Endodermal cell (in vitro differentiated cells): ENCODE results near the gene MAN2B2. TPM values are rescaled to one million over a fixed set of nuclear protein-coding genes. Genes with fewer than 3 reads are reported as not detected.
A peak's percentile ranks its signal among the peaks of the same experiment; 100 is the strongest.

Experiments used
- DNase-seq: peaks from one replicate; pipeline ENCODE4 v3.0.0-alpha.2; 2017
- H3K27ac ChIP-seq: 2 replicates; pipeline ENCODE4 v1.5.1; 2013; ENCODE audit warnings: mild to moderate bottlenecking, low read depth, low read length, moderate library complexity
- H3K27me3 ChIP-seq: 2 replicates; pipeline ENCODE4 v1.6.1; 2013; ENCODE audit warnings: mild to moderate bottlenecking, low read length, moderate library complexity; ENCODE audit not compliant: insufficient read depth, control insufficient read depth, poor library complexity, severe bottlenecking
- H3K36me3 ChIP-seq: 2 replicates; pipeline ENCODE4 v1.7.0; 2013; ENCODE audit warnings: mild to moderate bottlenecking, low read length, moderate library complexity; ENCODE audit not compliant: control insufficient read depth, insufficient read depth
- H3K4me1 ChIP-seq: one replicate; pipeline ENCODE4 v1.7.0; 2013; ENCODE audit warnings: low read length; ENCODE audit not compliant: control insufficient read depth, insufficient read depth
- H3K4me3 ChIP-seq: 2 replicates; pipeline ENCODE4 v1.5.1; 2013; ENCODE audit warnings: mild to moderate bottlenecking, low read length, moderate library complexity
- H3K9ac ChIP-seq: 2 replicates; pipeline ENCODE4 v1.6.1; 2013; ENCODE audit warnings: mild to moderate bottlenecking, low read length, moderate library complexity; ENCODE audit not compliant: poor library complexity, severe bottlenecking; ENCODE audit errors: extremely low read depth
- H3K9me3 ChIP-seq: 2 replicates; pipeline ENCODE4 v1.6.1; 2013; ENCODE audit warnings: mild to moderate bottlenecking, low read length, moderate library complexity; ENCODE audit not compliant: control insufficient read depth
- H3K27ac Mint-ChIP-seq: 2 replicates; pipeline ENCODE4 v1.8.0; 2020; ENCODE audit warnings: mixed read lengths
- H3K27me3 Mint-ChIP-seq: 2 replicates; pipeline ENCODE4 v1.8.0; 2021; ENCODE audit warnings: mild to moderate bottlenecking, mixed read lengths; ENCODE audit not compliant: insufficient read depth
- H3K36me3 Mint-ChIP-seq: 2 replicates; pipeline ENCODE4 v1.8.0; 2020; ENCODE audit warnings: low read depth, mixed read lengths
- H3K4me1 Mint-ChIP-seq: 2 replicates; pipeline ENCODE4 v1.8.0; 2020; ENCODE audit warnings: mixed read lengths
- H3K4me3 Mint-ChIP-seq: 2 replicates; pipeline ENCODE4 v1.8.0; 2020; ENCODE audit warnings: mild to moderate bottlenecking, moderate library complexity, mixed read lengths
- H3K9me3 Mint-ChIP-seq: 2 replicates; pipeline ENCODE4 v1.8.0; 2020; ENCODE audit warnings: mild to moderate bottlenecking, mixed read lengths
- WGBS, 2 experiments: methylation state at CpG; one replicate each; pipeline versions ENCODE4 v1.1.5 to v1.1.7; 2013; ENCODE audit warnings: missing lambda C conversion rate in 2 of 2, mixed read lengths in 1 of 2; ENCODE audit not compliant: insufficient coverage in 1 of 2, insufficient read length in 1 of 2; 5-methylcytosine and 5-hydroxymethylcytosine counted together
- total RNA-seq, 2 donors: library from RNA; stranded (reverse); fragmentation: NEBNext Ultra II Directional in 1 of 2; extraction: Animal tissue kit (Norgen Biotek cat#: 25700) in 1 of 2; gene quantifications; 2 replicates in 1 of 2; 3 replicates in 1 of 2; pipeline ENCODE4 v1.2.1, GENCODE V29; 2021
- TF ChIP-seq, protein P1 (sequence below): fragments of 200-600 bp; sonication (generic); conservative IDR thresholded peaks from 2 replicates; pipeline ENCODE4 v1.5.0; 2021; ENCODE audit warnings: antibody characterized with exemption, mild to moderate bottlenecking

The MAN2B2 gene
- total RNA-seq, 2 donors from 2014 or later: 13.3 to 20.8 TPM

DNA sequence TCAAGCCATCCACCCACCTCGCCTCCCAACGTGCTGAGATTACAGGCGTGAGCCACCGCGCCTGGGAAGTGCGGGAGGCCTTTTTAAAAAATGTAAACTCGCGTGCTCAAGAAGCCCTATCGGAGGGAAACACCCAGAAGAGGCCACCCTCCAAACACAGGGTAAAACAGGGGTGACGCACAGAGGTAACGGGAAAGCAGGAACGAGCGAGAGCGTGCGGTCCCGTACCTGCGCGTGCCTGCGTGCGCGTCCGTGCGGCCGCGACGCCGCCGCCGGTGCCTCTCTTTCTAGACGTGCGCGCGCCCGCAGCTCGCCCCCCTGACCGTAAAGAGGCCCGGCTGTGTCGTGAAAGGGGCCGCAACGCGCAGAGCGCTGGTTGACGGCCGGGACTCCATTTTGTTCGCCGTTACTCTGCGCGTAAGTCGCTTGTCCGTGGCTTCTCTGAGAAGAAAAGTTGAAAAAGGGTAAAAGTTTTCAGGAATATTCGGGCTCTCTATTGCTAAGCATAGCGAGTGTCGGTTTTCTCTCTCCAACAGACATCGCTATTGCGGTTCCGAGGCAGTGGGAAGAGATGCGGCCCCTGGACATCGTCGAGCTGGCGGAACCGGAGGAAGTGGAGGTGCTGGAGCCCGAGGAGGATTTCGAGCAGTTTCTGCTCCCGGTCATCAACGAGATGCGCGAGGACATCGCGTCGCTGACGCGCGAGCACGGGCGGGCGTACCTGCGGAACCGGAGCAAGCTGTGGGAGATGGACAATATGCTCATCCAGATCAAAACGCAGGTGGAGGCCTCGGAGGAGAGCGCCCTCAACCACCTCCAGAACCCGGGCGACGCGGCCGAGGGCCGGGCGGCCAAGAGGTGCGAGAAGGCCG, 65.5 kb downstream of the MAN2B2 start, which contains the start of gene MRFAP1:
TSS of gene MRFAP1 (plus strand) at position 394 of the 872 bp plus-strand sequence. CDS start at position 572, 178 bp downstream.
- TF ChIP-seq, protein P1, sequence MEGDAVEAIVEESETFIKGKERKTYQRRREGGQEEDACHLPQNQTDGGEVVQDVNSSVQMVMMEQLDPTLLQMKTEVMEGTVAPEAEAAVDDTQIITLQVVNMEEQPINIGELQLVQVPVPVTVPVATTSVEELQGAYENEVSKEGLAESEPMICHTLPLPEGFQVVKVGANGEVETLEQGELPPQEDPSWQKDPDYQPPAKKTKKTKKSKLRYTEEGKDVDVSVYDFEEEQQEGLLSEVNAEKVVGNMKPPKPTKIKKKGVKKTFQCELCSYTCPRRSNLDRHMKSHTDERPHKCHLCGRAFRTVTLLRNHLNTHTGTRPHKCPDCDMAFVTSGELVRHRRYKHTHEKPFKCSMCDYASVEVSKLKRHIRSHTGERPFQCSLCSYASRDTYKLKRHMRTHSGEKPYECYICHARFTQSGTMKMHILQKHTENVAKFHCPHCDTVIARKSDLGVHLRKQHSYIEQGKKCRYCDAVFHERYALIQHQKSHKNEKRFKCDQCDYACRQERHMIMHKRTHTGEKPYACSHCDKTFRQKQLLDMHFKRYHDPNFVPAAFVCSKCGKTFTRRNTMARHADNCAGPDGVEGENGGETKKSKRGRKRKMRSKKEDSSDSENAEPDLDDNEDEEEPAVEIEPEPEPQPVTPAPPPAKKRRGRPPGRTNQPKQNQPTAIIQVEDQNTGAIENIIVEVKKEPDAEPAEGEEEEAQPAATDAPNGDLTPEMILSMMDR: no peak
- peak within 1 kb of the TSS; percentile 82 for H3K27ac ChIP-seq
- Mint-ChIP-seq H3K36me3 (peaks cover 17% of the 10 kb centered on the region), H3K27me3 (no peaks in the 10 kb centered on the region), H3K9me3 (no peaks in the 10 kb centered on the region), H3K4me3 (peak within 1 kb of the TSS; percentile 99), H3K4me1 (peaks cover 20% of the 10 kb centered on the region), H3K27ac (peak within 1 kb of the TSS; percentile 98)
- 0 to 1% methylated on average over 40 to 90 of the region's 90 CpGs for WGBS, 2 experiments
- H3K27me3 ChIP-seq: no peaks in the 10 kb centered on the region
- peak within 1 kb of the TSS; percentile 83 for H3K9ac ChIP-seq
- H3K4me1 ChIP-seq: peaks cover 3% of the 10 kb centered on the region
- peak within 1 kb of the TSS; percentile 95 for H3K4me3 ChIP-seq
- H3K36me3 ChIP-seq: peaks cover 21% of the 10 kb centered on the region
- DNase-seq: peak; percentile 96
- no peaks in the 10 kb centered on the region for H3K9me3 ChIP-seq

DNA sequence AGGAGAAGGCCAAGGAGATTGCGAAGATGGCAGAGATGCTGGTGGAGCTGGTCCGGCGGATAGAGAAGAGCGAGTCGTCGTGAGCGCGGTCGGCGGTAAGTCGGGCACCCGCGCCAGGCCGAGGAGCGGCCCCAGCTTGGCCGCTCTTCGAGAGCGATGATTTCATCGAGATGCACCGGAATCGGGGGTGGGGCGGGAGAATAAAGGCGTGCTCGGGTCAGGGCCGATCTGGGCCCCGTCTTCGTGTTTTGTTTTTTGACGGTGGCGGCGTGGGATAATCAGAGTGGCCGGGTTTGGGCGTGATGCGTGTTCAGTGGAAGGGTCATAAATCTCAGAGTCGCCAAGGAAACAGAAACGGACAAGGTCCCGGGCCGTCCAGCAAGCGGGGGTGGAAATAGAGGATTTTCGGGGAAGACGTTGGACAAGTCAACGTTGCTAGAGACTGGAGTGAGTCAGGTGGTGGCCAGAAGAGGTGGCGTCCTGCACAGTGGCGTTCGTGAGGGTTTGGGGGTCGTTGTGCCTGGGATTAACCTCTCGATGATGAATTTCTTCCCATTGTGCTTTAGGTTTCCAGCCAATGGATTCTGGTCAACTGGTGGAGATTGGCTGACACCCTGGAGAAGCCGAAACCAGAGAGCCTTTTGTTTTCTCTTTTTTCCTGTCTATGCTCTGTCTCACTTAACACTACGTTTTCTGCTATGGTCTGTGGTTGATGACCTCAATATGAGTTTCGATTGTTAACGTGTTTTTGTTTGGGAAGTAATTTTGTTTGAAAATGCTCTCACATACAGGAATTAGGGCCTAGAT, 66.4 kb downstream of the MAN2B2 start:
- peaks cover 20% of the 10 kb centered on the region for H3K4me1 Mint-ChIP-seq
- H3K4me3 Mint-ChIP-seq: peak overlapping the region; percentile 99
- peak; percentile 64 for DNase-seq
- Histone ChIP-seq H3K4me1 (peaks cover 3% of the 10 kb centered on the region), H3K27ac (peak overlapping the region; percentile 82), H3K27me3 (no peaks in the 10 kb centered on the region), H3K4me3 (peak overlapping the region; percentile 95), H3K36me3 (peaks cover 21% of the 10 kb centered on the region), H3K9me3 (no peaks in the 10 kb centered on the region), H3K9ac (peak overlapping the region; percentile 83)
- H3K36me3 Mint-ChIP-seq: peaks cover 17% of the 10 kb centered on the region
- H3K27ac Mint-ChIP-seq: peak overlapping the region; percentile 98
- TF ChIP-seq, protein P1: no peak
- no peaks in the 10 kb centered on the region for H3K27me3 Mint-ChIP-seq
- 1 to 4% methylated on average over 27 to 50 of the region's 50 CpGs for WGBS, 2 experiments
- H3K9me3 Mint-ChIP-seq: no peaks in the 10 kb centered on the region

DNA sequence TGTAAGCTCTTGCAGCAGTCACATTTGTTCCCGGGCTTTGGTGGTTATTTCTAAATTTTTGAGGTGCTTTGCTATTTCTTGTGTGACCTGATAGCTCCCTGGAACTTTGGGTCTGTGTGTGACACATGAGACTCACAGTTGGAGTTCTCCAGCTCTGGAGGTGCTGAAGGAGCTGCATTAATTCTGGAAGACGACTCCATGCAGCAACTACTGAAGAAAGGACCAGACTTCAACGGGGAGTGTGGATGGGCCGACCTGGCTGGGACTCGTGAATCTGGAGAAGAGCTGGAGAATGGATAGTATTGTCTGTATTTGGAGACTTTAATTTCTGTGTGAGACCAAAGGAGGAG, 67.0 kb downstream of the MAN2B2 start:
- H3K27ac ChIP-seq: no peak overlapping the region
- H3K27ac Mint-ChIP-seq: peak overlapping the region; percentile 98
- peaks cover 17% of the 10 kb centered on the region for H3K36me3 Mint-ChIP-seq
- peaks cover 20% of the 10 kb centered on the region for H3K4me1 Mint-ChIP-seq
- TF ChIP-seq, protein P1: no peak
- H3K4me3 Mint-ChIP-seq: peak overlapping the region; percentile 99
- H3K4me1 ChIP-seq: peaks cover 3% of the 10 kb centered on the region
- 71 to 81% methylated on average over 5 of the region's 5 CpGs for WGBS, 2 experiments
- H3K36me3 ChIP-seq: peaks cover 21% of the 10 kb centered on the region
- H3K27me3 Mint-ChIP-seq: no peaks in the 10 kb centered on the region
- no peak for DNase-seq
- peak overlapping the region; percentile 95 for H3K4me3 ChIP-seq
- H3K27me3 ChIP-seq: no peaks in the 10 kb centered on the region
- no peaks in the 10 kb centered on the region for H3K9me3 ChIP-seq
- no peaks in the 10 kb centered on the region for H3K9me3 Mint-ChIP-seq
- H3K9ac ChIP-seq: peak overlapping the region; percentile 83
